Astrocyte (in vitro differentiated cells and primary cell): Measurements from ENCODE around the gene UQCR10.

Experiments
- EZH2 ChIP-seq: IDR thresholded peaks from 2 replicates; pipeline ENCODE4 v1.6.1; 2012; ENCODE audit warnings: mild to moderate bottlenecking, low read length, inconsistent platforms; ENCODE audit not compliant: insufficient read depth
- TF ChIP-seq, protein P1 (sequence below): IDR thresholded peaks from 2 replicates; pipeline ENCODE4 v1.5.1; 2011; ENCODE audit warnings: low read depth, mild to moderate bottlenecking, inconsistent platforms, low read length, moderate library complexity; ENCODE audit not compliant: insufficient read depth

DNA sequence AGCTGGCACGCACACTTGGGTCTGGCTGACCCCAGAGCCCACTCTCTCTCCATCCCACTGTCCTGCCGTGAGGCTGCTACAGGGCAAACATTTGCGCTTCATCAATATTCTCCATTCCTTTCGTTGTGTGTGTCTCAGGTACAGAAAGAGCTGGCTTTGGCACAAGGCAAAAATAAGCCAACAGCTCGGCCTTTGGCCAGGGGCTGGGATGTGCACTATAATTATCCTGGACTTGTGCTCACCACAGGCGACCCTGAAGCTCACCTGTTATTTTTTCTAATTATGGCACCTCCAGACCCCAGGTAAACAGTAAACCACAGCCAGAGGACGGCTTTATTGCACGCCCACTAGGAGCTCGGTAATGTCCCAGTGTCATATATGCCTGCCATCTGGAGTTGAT, 11.3 kb upstream of the UQCR10 start:
- TF ChIP-seq, protein P1, sequence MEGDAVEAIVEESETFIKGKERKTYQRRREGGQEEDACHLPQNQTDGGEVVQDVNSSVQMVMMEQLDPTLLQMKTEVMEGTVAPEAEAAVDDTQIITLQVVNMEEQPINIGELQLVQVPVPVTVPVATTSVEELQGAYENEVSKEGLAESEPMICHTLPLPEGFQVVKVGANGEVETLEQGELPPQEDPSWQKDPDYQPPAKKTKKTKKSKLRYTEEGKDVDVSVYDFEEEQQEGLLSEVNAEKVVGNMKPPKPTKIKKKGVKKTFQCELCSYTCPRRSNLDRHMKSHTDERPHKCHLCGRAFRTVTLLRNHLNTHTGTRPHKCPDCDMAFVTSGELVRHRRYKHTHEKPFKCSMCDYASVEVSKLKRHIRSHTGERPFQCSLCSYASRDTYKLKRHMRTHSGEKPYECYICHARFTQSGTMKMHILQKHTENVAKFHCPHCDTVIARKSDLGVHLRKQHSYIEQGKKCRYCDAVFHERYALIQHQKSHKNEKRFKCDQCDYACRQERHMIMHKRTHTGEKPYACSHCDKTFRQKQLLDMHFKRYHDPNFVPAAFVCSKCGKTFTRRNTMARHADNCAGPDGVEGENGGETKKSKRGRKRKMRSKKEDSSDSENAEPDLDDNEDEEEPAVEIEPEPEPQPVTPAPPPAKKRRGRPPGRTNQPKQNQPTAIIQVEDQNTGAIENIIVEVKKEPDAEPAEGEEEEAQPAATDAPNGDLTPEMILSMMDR, result no peak
- TF ChIP-seq EZH2, result no peak
